Measurements from ENCODE around the gene RAD51B. TPM values are rescaled to one million over a fixed set of nuclear protein-coding genes. Genes with fewer than 3 reads are reported as not detected.

RAD51B gene
- total and polyA plus RNA-seq, 7 donors: 2.4 to 24.4 (median 7.1) TPM

- DNase-seq: no peak
- TF ChIP-seq CTCF (IDR thresholded peaks at IDR 0.05) (no peak), EP300 (IDR thresholded peaks at IDR 0.05) (no peak), POLR2A (IDR thresholded peaks at IDR 0.05) (no peak), POLR2AphosphoS5 (IDR thresholded peaks at IDR 0.05) (no peak)
- intact Hi-C loops (cut with DNase I): no loop called here
- Histone ChIP-seq H3K27ac (no peak overlapping the region), H3K36me3 (no peaks in the 10 kb centered on the region), H3K4me3 (no peak overlapping the region), H3K4me1 (peaks cover 0 to 44% (median 29%) of the 10 kb centered on the region in 4 donors), H3K27me3 (no peaks in the 10 kb centered on the region), H3K9me3 (no peaks in the 10 kb centered on the region)
These were observed 303.1 kb downstream of the RAD51B start for GRCh38 chr14:68122651-68123050.

- H3K9me3 ChIP-seq: no peaks in the 10 kb centered on the region
- TF ChIP-seq POLR2A (IDR thresholded peaks at IDR 0.05) (no peak), CTCF (IDR thresholded peaks at IDR 0.05) (no peak), EP300 (IDR thresholded peaks at IDR 0.05) (no peak), POLR2AphosphoS5 (IDR thresholded peaks at IDR 0.05) (no peak)
- H3K4me3 ChIP-seq: no peak overlapping the region
- peaks cover 0 to 34% (median 25%) of the 10 kb centered on the region in 4 donors for H3K4me1 ChIP-seq
- no peaks in the 10 kb centered on the region for H3K27me3 ChIP-seq
- intact Hi-C loops (cut with DNase I): no loop called here
- no peaks in the 10 kb centered on the region for H3K36me3 ChIP-seq
- peak overlapping the region in 3 of 4 donors; percentile 60 to 80 (median 71) for H3K27ac ChIP-seq
- DNase-seq: no peak
- 96 to 99% methylated on average over 2 of the region's 2 CpGs for WGBS, 2 donors
These were observed 304.5 kb downstream of the RAD51B start for GRCh38 chr14:68124050-68124449.

GRCh38 chr14:68124979-68125731 is 305.6 kb downstream of the RAD51B start:
- Histone ChIP-seq H3K4me3 (no peak overlapping the region), H3K9me3 (no peaks in the 10 kb centered on the region), H3K27me3 (no peaks in the 10 kb centered on the region), H3K36me3 (no peaks in the 10 kb centered on the region), H3K4me1 (peaks cover 0 to 38% (median 25%) of the 10 kb centered on the region in 4 donors), H3K27ac (peak overlapping the region; percentile 60 to 80 (median 72))
- TF ChIP-seq EP300 (IDR thresholded peaks at IDR 0.05) (peak in 1 of 4 donors; percentile 63), POLR2AphosphoS5 (IDR thresholded peaks at IDR 0.05) (peak; percentile 2 to 54 (median 35)), CTCF (IDR thresholded peaks at IDR 0.05) (no peak)
- intact Hi-C loops (cut with DNase I): no loop called here
- DNase-seq: no peak
- WGBS, 2 donors: 71 to 74% methylated on average over 3 of the region's 3 CpGs

GRCh38 chr14:68127166-68127565 is 307.6 kb downstream of the RAD51B start:
- Histone ChIP-seq H3K36me3 (no peaks in the 10 kb centered on the region), H3K27me3 (no peaks in the 10 kb centered on the region), H3K9me3 (no peaks in the 10 kb centered on the region), H3K4me3 (no peak overlapping the region), H3K27ac (peak overlapping the region in 3 of 4 donors; percentile 60 to 80 (median 71)), H3K4me1 (peaks cover 0 to 44% (median 32%) of the 10 kb centered on the region in 4 donors)
- DNase-seq: no peak
- TF ChIP-seq POLR2AphosphoS5 (IDR thresholded peaks at IDR 0.05) (no peak), CTCF (IDR thresholded peaks at IDR 0.05) (no peak), EP300 (IDR thresholded peaks at IDR 0.05) (no peak), POLR2A (IDR thresholded peaks at IDR 0.05) (no peak)
- intact Hi-C loops (cut with DNase I): no loop called here
- 57 to 74% methylated on average over 2 of the region's 2 CpGs for WGBS, 2 donors
